Lower leg skin (tissue), 4 donors: ENCODE data around the gene CACNA1D. TPM values are rescaled to one million over a fixed set of nuclear protein-coding genes. Genes with fewer than 3 reads are reported as not detected.

ENCODE experiments used
- DNase-seq, 2 donors: peaks; one replicate each; pipeline ENCODE4 v3.0.0-alpha.2; 2019; ENCODE audit warnings: low spot score in 2 of 2
- H3K4me3 ChIP-seq: fragments of 200-600 bp; sonication (generic); 2 replicates; pipeline ENCODE4 v1.5.1; 2017; ENCODE audit warnings: mild to moderate bottlenecking, low read depth; ENCODE audit not compliant: poor library complexity, severe bottlenecking
- POLR2A ChIP-seq, 2 donors: fragments of 450-650 bp; IDR thresholded peaks; one replicate each; pipeline ENCODE4 v1.6.1; 2016 to 2017; ENCODE audit warnings: antibody characterized with exemption in 2 of 2, mild to moderate bottlenecking in 1 of 2, moderate library complexity in 1 of 2
- WGBS, 2 donors: methylation state at CpG; one replicate each; pipeline ENCODE4 v1.1.5; 2018; 5-methylcytosine and 5-hydroxymethylcytosine counted together
- intact Hi-C: fragments of 100-400 bp; cut with DNase I; formaldehyde crosslinking; loops from one replicate; pipeline ENCODE4 v1.15.0; 2023; ENCODE audit warnings: low total_unique reads
- total RNA-seq, 4 donors: library from RNA; depleted of rRNA; stranded (reverse); fragments of >200 nt; gene quantifications; one replicate each; pipeline ENCODE4 v1.1.0, GENCODE V29; 2016
- TF ChIP-seq, protein P1 (sequence below), 3 donors: fragments of 450-650 bp; IDR thresholded peaks; one replicate each; pipeline ENCODE4 v1.5.1; 2016; ENCODE audit warnings: antibody characterized with exemption in 3 of 3, mild to moderate bottlenecking in 3 of 3, moderate library complexity in 2 of 3

CACNA1D gene
- total RNA-seq, 4 donors from 2014 or later: 2.4 to 12.5 (median 5.6) TPM

DNA sequence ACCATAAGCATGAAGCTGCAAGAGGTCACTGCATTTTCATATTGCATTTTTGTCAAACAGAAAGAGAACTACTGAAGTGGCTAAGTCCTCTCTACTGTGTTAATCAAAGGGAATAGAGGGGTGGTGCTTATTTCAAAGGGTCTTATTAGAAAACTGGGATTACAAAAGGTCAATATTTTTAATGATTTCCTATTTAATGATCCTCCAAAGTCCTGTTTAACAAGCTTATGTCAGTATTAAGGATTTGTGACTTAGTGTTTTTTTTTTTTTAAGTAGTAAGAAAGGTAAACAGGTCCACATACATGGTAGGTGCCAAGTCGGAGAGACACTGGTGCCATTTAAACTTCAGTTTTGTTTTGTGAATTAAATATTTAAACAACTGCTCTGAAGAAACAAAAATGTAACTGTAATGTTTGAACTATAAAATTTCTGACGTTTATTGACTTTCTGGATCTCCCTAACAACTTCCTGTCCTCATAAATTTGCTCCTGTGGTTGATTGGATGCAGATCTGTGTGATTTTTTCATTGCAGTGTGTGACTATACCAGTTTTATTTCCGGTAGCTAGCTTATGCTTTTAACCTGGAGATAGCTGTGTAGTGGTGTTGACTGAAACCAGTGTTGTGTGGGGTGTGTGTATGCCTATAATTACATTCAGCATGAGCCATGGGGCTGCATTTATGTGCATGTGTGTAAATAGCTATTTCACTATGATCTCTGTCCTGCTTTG, 8.6 kb upstream of the CACNA1D start:
- intact Hi-C loops: no loop called here
- 39 to 40% methylated on average over 3 of the region's 3 CpGs for WGBS, 2 donors
- no peak for DNase-seq
- H3K4me3 ChIP-seq: no peak overlapping the region
- TF ChIP-seq POLR2A (IDR thresholded peaks at IDR 0.05): no peak
- TF ChIP-seq, protein P1, sequence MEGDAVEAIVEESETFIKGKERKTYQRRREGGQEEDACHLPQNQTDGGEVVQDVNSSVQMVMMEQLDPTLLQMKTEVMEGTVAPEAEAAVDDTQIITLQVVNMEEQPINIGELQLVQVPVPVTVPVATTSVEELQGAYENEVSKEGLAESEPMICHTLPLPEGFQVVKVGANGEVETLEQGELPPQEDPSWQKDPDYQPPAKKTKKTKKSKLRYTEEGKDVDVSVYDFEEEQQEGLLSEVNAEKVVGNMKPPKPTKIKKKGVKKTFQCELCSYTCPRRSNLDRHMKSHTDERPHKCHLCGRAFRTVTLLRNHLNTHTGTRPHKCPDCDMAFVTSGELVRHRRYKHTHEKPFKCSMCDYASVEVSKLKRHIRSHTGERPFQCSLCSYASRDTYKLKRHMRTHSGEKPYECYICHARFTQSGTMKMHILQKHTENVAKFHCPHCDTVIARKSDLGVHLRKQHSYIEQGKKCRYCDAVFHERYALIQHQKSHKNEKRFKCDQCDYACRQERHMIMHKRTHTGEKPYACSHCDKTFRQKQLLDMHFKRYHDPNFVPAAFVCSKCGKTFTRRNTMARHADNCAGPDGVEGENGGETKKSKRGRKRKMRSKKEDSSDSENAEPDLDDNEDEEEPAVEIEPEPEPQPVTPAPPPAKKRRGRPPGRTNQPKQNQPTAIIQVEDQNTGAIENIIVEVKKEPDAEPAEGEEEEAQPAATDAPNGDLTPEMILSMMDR (IDR thresholded peaks at IDR 0.05): no peak

GRCh38 chr3:53486961-53487654, 7.3 kb upstream of the CACNA1D start:
- 89 to 94% methylated on average over 6 of the region's 6 CpGs for WGBS, 2 donors
- intact Hi-C loops: no loop called here
- TF ChIP-seq POLR2A (IDR thresholded peaks at IDR 0.05): no peak
- TF ChIP-seq, protein P1 (IDR thresholded peaks at IDR 0.05): no peak
- no peak overlapping the region for H3K4me3 ChIP-seq
- DNase-seq: no peak

DNA sequence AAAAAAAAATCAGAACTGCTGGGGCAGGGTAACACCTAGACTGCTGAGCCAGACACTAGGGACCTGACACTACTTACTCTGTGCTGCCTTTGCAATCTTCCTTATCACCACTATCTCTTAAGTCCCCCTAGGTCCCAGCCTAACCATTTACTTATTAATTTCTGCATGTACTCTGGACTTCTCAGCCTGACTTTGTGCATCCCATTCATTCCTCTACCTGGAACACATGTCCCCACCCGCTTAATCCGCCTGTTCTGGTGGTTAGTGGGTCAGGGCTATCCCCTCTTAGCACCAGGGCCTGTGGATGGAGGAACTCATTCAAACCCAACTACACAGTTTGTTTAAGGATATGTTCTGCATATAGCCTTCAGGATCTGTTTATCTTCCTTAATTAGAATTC, 5.0 kb upstream of the CACNA1D start:
- no peak for DNase-seq
- WGBS, 2 donors: 97 to 100% methylated on average over 2 of the region's 2 CpGs
- no peak overlapping the region for H3K4me3 ChIP-seq
- intact Hi-C loops: no loop called here
- TF ChIP-seq POLR2A (IDR thresholded peaks at IDR 0.05): no peak
- TF ChIP-seq, protein P1 (IDR thresholded peaks at IDR 0.05): no peak

GRCh38 chr3:53489787-53490458, 4.5 kb upstream of the CACNA1D start:
- H3K4me3 ChIP-seq: no peak overlapping the region
- DNase-seq: no peak
- TF ChIP-seq, protein P1 (IDR thresholded peaks at IDR 0.05): no peak
- no peak for TF ChIP-seq POLR2A (IDR thresholded peaks at IDR 0.05)
- 64 to 67% methylated on average over 7 of the region's 7 CpGs for WGBS, 2 donors
- intact Hi-C loops: no loop called here

- TF ChIP-seq, protein P1 (IDR thresholded peaks at IDR 0.05): no peak
- TF ChIP-seq POLR2A (IDR thresholded peaks at IDR 0.05): no peak
- WGBS, 2 donors: 72% methylated on average over 4 of the region's 4 CpGs
- no peak for DNase-seq
- intact Hi-C loops: no loop called here
- no peak overlapping the region for H3K4me3 ChIP-seq
Observed at GRCh38 chr3:53490459-53490968, 3.9 kb upstream of the CACNA1D start.
